ENCODE results near the gene HP.
"Not testable (repeated sequence)": the region's sequence is repeated elsewhere in the genome, so short reads cannot be mapped to it uniquely, and the experiment has no call there.

Gene HP, protein sequence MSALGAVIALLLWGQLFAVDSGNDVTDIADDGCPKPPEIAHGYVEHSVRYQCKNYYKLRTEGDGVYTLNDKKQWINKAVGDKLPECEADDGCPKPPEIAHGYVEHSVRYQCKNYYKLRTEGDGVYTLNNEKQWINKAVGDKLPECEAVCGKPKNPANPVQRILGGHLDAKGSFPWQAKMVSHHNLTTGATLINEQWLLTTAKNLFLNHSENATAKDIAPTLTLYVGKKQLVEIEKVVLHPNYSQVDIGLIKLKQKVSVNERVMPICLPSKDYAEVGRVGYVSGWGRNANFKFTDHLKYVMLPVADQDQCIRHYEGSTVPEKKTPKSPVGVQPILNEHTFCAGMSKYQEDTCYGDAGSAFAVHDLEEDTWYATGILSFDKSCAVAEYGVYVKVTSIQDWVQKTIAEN

GRCh38 chr16:72054254-72054847, at the start of gene HP:
Gene HP (plus strand): TSS chr16:72054505. CDS start chr16:72054653, 148 bp downstream.
- not testable (repeated sequence) for DNase-seq

- DNase-seq: not testable (repeated sequence)
These were observed 46.3 kb upstream of the HP start for GRCh38 chr16:72008065-72008423.

GRCh38 chr16:72008424-72009216, 45.7 kb upstream of the HP start, which contains the start of gene DHODH:
Gene DHODH (plus strand): TSS chr16:72008744. CDS start chr16:72008765, 21 bp downstream.
- DNase-seq: peak; percentile 90

- DNase-seq: no peak
These were observed 44.5 kb upstream of the HP start for GRCh38 chr16:72009779-72010178.

DNA sequence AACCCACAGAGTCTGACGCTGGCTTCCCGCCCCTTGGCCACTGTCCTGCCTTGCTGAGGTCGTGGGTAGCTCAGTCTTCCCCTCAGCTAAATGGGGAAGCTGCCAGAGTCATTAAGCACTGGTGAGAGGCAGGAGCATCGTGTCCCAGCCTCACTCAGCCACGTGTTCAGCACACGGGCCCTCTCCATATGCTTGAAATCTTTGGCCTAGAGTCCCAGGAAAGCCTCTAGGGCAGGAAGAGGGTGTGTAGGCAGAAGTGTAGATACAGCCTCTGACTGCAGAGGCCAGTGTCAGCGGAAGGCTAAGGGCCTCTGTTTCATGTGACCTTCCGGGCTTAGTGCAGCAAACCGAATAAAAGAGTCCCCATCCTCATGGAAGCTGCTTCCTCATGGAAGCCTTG, 41.7 kb upstream of the HP start:
- DNase-seq: no peak

DNA sequence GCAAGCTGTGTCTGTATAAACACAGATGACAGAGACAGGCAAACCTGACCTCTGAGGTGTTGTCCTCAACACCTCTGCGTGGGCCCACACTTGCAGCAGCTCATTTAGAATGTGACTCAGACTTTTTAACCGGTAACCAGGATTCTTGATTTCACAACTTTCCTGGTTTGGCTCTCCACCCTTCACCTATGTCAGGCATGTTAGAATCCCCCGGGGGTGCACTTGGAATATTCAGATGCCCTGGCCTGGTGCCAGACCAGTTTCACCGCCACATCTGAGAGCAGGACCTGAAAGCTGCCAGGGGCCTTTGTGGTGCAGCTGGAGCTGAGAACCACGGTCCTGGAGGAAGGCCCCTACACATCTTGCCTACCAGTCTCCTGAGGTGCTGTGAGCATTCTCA, 40.9 kb upstream of the HP start:
- no peak for DNase-seq

DNA sequence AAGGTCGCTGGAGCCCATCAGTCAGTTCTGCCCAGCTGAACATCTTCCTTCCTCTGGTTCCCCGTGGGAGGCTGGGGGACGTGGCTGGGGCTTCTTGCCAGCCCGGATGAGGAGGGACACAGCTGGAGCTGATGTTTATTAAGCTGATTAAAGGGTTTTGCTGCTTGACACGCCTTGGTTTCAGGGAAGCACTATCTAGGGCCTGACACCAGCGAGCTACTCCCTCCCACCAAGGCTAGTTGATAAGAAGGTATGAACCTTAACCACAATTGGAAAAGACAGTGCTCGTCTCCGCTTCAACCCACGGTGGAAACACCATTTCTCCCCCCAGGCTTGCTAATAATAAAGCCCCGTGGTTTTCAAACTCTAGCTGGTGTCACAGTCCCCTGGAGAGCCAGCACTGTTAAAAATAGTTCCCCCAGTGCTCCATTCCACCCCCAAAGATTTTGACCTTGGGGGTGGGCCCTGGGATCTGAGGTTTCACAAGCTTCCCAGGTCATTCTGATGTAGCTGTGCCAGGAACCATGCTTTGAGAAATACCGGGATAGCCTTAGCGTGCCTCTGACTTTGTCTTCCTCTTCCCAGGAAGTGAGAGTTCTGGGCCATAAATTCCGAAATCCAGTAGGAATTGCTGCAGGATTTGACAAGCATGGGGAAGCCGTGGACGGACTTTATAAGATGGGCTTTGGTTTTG, 40.3 kb upstream of the HP start:
- no peak for DNase-seq

GRCh38 chr16:72014675-72015074, 39.6 kb upstream of the HP start:
- DNase-seq: no peak

DNA sequence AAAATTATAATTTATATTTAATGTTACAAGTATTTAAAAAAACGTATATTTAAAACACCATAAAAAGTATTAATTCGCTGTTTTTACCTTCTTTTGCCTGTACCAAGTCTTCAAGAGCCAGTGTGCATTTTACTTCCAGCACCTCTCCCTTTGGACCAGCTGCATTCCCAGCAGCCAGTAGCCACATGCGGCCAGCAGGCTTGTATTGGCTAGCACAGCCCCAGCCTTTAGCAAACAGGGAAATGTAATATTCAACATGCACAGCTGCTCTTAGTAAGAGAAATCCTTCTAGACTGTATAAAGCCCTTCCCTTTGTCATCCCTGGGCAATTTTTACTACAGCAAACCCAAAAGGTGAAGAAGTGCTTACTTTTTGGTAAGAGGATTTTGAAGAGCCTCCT, 39.2 kb upstream of the HP start:
- DNase-seq: no peak

GRCh38 chr16:72018470-72018869, 35.8 kb upstream of the HP start:
- DNase-seq: no peak

GRCh38 chr16:72021043-72021442, 33.3 kb upstream of the HP start:
- no peak for DNase-seq

DNA sequence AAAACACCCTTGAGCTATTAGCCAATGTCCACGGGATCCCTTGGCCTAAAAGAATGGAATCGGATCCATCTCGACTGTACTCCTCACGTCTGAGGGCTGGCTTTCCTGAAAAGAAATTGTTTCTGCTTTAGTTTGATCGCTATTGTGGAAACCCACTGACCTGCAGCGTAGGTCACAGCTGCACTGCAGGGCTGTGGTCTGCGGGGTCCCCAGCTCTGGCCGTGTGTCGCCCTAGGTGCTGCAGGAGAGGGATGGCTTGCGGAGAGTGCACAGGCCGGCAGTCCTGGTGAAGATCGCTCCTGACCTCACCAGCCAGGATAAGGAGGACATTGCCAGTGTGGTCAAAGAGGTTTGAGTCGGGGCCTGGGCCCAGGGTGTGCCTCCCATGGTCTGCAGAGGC, 32.2 kb upstream of the HP start:
- DNase-seq: no peak

DNA sequence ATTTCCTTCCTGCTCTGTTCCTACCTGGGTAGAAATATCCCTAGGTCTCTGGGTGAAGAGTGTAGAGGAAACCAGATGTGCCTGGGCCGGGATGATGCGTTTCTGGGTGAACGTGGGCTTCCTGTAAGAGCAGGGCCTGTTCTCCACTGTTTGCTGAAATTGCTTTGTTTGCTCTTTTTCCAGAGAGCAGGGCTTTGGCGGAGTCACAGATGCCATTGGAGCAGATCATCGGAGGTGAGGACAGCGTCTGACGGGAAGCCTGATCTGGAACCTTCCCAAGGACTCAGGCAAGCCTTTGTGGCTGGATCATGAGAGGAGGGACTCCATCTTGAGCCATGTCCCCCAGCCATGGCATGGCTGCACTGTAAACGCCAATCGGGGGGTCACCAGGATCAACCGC, 30.3 kb upstream of the HP start:
- DNase-seq: no peak

GRCh38 chr16:72024862-72025382, 29.4 kb upstream of the HP start:
- no peak for DNase-seq

DNA sequence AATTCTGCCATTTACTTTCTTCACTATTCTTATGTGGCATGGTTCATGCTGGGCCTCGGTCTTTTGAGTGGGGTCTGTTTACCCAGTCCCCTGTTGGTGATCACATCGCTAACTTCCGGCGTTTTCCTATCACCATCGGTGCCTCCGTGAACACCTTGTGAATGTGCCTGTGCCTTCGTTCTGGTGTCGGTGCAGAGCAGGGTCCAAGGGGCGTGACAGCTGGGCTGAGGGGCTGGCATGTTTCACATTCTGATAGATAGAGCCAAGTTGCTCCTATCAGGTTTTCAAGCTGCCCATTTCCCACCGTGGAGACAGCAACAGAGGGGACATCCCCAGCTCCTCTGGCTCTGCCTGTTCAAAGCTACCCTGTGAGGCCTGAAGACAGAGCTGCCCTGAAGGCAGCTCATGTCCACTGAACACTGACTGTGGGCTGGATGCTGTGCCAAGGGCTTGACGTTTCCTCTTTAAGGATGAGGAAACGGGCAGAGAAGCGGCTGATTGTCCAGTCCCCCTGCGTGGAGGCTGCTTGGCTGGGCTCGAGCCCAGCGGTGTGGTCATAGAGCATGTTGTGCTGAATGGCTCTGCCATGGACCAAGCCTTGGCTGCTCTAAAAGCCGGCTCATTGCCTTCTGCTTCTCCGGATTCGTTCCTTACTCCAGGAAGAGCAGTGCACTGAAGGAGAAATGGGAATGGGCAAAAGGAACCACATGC, 28.7 kb upstream of the HP start:
- no peak for DNase-seq

DNA sequence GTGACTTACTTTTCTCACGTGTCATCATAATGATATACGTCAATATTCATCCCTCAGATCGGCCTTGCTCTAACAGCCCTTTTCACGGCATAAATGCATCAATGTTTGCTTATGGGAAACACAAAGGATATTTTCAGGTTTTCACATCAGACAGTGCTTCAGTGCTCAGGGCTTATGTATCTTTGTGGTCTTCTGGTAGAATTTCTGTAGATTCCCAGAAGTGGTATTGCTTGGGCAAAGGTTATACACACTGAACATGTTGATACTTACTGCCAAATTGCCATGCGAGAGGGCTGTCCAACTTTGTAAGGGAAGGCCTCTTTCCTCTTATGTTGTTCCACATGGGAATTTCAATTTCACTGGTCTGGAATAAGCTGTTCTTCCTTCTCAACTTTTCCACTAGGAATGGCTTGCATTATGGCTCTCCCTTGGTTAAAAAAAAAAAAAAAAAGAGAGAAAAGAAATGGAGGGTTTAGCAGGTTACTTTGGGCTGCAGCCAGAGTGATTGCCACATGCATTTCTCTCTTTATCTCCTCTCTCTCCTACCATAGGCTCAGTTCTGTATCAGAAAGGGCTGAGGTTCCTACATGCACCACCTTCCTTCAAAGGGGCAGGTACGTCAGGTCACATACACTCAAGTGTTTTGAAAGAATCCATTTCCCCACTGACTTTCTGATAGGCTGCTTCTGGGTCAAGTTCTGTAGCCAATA, 26.5 kb upstream of the HP start:
- no peak for DNase-seq

- no peak for DNase-seq
These were observed 24.6 kb upstream of the HP start for GRCh38 chr16:72029567-72030271.

DNA sequence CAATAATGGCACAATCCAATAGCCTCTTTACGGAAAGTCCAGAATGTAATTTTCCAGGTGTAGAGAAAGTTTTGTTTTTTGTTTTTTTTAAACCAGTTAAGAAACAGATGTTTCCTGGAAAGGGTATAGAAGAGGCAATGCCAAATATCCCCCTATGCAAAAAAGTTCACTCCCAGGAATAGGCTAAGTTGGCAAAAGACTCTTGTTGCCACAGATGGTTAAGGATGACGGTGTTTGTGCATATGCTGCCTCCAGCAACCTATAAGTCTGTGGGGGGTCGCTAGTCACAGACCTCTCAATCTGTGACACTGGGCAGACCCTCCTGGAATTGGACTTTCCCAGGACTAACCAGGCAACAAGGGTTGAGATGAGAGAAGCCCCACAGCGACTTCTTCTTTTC, 20.9 kb upstream of the HP start:
- no peak for DNase-seq

DNA sequence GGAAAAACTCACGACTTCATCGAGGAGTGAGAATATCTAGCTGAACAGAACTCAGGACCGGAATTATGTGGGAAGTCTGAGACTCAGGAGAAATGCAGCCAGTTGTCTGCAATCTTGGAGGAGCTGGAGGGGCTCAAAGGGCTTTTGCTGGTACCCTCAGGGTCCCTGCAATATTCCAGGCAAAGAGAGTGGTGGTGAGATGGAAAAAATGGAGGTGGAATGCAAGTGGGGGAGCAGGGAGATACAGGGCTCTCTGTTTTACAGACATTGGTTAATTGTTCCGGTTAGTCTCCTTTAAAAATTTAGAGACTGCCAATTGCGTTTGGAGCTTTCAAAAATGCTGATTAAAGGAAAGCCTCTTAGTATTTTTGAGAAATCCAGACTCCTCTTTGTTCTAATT, 18.2 kb upstream of the HP start:
- no peak for DNase-seq

GRCh38 chr16:72042157-72042660, 12.1 kb upstream of the HP start:
- DNase-seq: no peak

DNA sequence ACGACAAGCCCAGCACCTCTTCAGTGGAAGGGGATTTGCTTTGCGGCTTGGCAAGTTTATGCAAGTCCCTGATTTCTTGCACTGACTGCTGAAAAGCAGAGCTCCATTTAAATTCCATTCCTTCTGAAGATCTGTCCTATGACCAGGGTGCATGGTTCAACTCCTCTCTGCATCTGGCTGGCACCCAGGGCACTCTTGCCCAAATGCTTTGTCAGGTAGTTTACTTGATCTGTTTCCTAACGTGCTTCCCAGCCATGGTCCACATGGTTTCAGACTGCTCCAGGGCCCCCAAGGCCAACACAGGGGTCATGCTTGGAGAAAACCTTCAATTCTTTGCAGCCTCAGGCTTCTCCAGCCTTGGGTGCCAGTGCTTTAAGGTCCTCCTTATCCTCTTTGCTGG, 11.2 kb upstream of the HP start:
- no peak for DNase-seq

Measured in GOT3 (cell line).